Adrenal gland (tissue), 5 donors: ENCODE measurements around the gene WDHD1.

Experiments used
- POLR2A ChIP-seq, 2 donors: fragments of 450-650 bp; IDR thresholded peaks; one replicate each; pipeline ENCODE4 v1.6.1; 2017; ENCODE audit warnings: antibody characterized with exemption in 2 of 2, mild to moderate bottlenecking in 2 of 2, moderate library complexity in 1 of 2
- TF ChIP-seq, protein P1 (sequence below), 6 experiments: fragments of 450-650 bp in 4 of 6; fragments of 200-600 bp in 2 of 6; sonication (generic) in 1 of 6; IDR thresholded peaks; 1 replicate in 5 of 6; 2 replicates in 1 of 6; pipeline versions ENCODE4 v1.5.1 to v1.8.0; 2016 to 2021; ENCODE audit warnings: antibody characterized with exemption in 6 of 6, mild to moderate bottlenecking in 2 of 6, moderate library complexity in 1 of 6
- donor health status: DM: no; HTN: no; CAD: no.

DNA sequence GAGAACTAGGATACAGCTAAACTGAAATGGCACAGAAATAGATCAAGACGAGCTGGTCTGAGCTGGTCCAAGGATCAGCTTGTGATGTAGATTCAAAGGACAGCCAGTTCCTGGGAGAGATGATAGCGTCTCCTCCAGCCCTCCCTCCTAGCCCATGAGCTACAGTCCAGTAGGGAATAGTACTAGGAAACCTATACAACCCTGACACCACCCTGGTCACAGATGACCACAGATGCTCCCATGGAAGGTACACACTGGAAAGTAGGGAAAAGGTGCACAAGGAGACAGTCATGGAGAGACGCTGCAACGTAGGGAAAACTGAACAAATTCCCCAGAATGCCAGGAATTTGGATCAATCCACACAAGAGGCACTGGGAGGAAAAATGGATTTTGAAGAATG, 131.2 kb downstream of the WDHD1 start:
- TF ChIP-seq, protein P1, sequence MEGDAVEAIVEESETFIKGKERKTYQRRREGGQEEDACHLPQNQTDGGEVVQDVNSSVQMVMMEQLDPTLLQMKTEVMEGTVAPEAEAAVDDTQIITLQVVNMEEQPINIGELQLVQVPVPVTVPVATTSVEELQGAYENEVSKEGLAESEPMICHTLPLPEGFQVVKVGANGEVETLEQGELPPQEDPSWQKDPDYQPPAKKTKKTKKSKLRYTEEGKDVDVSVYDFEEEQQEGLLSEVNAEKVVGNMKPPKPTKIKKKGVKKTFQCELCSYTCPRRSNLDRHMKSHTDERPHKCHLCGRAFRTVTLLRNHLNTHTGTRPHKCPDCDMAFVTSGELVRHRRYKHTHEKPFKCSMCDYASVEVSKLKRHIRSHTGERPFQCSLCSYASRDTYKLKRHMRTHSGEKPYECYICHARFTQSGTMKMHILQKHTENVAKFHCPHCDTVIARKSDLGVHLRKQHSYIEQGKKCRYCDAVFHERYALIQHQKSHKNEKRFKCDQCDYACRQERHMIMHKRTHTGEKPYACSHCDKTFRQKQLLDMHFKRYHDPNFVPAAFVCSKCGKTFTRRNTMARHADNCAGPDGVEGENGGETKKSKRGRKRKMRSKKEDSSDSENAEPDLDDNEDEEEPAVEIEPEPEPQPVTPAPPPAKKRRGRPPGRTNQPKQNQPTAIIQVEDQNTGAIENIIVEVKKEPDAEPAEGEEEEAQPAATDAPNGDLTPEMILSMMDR (IDR thresholded peaks at IDR 0.05) = no peak
- TF ChIP-seq POLR2A (IDR thresholded peaks at IDR 0.05) = no peak
